Epithelial cell of esophagus (primary cell): ENCODE measurements around the gene COQ8A.

Experiments used
- DNase-seq: peaks from one replicate; pipeline ENCODE4 v3.0.0; 2010; ENCODE audit warnings: low read depth
- H3K4me3 ChIP-seq: 2 replicates; pipeline ENCODE4 v1.5.1; 2011; ENCODE audit warnings: mild to moderate bottlenecking, low read length, control low read depth
- CTCF ChIP-seq: IDR thresholded peaks from 2 replicates; pipeline ENCODE4 v1.5.1; 2011; ENCODE audit warnings: low read depth, mild to moderate bottlenecking, low read length, control low read depth, inconsistent platforms; ENCODE audit not compliant: insufficient read depth; ENCODE audit errors: missing control alignments

Gene COQ8A

GRCh38 chr1:226894826-226895225 lies 45.3 kb upstream of the COQ8A start:
- DNase-seq, result no peak
- no peak for TF ChIP-seq CTCF
- no peak overlapping the region for H3K4me3 ChIP-seq

DNA sequence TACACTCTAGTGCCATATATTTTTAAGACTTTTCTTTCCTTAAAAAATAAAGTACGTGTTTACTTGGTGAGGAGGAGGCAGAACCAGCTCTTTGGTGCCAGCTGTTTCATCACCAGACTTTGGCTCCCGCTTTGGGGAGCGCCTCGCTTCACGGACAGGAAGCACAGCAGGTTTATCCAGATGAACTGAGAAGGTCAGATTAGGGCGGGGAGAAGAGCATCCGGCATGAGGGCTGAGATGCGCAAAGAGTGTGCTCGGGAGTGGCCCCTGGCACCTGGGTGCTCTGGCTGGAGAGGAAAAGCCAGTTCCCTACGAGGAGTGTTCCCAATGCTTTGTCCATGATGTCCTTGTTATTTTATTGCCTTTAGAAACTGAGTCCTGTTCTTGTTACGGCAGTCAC lies 44.5 kb upstream of the COQ8A start:
- no peak for TF ChIP-seq CTCF

DNA sequence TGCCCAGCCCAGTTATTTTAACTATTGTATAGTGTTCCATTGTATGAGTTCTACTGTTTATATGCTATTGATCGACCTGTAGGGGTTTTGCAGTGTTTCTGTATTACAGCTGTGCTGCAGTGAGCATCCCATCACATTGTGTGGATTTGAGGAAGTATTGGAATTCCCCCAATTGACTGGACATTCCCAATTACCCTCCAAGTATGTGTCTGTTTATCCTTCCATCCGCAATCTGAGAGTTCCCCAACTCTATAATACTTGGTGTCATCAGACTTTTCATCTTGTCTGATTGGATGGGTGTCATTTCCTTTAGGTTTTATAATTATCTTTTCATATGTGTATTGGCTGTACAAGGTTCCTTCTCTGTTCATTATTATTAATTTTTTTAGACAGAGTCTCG lies 41.8 kb upstream of the COQ8A start:
- no peak for DNase-seq
- no peak for TF ChIP-seq CTCF
- H3K4me3 ChIP-seq, result no peak overlapping the region

More for the DNA sequence above, 44.5 kb upstream of the COQ8A start:
- peak; percentile 57 for DNase-seq
- H3K4me3 ChIP-seq, result no peak overlapping the region

DNA sequence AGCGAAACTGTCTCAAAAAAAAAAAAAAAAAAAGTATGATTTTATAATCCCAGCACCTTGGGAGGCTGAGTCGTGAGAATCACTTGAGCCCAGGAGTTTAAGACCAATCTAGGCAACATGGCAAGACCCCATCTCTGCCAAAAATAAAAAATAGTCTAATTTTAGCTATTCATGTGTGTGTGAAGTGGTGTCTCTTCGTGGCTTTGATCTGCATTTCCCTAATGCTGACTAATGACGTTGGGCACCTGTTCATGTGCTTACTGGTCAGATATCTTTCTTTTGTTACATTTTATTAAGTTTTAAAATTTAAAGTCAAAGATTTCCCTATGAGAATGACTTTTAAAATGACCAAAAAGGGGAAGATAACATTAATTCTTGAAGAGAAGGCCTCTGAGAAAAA lies 38.7 kb upstream of the COQ8A start:
- no peak overlapping the region for H3K4me3 ChIP-seq
- no peak for DNase-seq

DNA sequence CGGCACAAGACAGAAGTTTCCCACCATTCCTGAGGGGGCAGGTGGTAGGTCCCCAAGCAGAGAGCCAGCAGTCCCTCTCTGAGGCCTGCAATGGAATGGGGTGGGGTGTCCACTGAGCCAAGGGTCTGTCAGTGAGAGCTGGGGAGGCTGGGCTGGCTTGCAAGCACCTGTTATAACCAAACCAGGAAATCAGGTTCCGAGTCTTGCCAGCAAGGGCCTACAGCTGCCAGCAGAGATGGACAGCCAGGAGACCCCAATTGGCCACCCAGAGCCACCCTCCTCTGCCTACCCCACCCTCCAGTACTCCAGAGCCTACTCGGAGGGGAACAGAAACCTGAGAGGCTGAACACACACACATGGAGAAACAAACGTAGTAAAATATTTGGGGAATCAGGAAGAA lies 37.5 kb upstream of the COQ8A start:
- TF ChIP-seq CTCF, result no peak
- no peak for DNase-seq
- H3K4me3 ChIP-seq, result no peak overlapping the region

More for the DNA sequence above, 38.7 kb upstream of the COQ8A start:
- no peak for TF ChIP-seq CTCF

DNA sequence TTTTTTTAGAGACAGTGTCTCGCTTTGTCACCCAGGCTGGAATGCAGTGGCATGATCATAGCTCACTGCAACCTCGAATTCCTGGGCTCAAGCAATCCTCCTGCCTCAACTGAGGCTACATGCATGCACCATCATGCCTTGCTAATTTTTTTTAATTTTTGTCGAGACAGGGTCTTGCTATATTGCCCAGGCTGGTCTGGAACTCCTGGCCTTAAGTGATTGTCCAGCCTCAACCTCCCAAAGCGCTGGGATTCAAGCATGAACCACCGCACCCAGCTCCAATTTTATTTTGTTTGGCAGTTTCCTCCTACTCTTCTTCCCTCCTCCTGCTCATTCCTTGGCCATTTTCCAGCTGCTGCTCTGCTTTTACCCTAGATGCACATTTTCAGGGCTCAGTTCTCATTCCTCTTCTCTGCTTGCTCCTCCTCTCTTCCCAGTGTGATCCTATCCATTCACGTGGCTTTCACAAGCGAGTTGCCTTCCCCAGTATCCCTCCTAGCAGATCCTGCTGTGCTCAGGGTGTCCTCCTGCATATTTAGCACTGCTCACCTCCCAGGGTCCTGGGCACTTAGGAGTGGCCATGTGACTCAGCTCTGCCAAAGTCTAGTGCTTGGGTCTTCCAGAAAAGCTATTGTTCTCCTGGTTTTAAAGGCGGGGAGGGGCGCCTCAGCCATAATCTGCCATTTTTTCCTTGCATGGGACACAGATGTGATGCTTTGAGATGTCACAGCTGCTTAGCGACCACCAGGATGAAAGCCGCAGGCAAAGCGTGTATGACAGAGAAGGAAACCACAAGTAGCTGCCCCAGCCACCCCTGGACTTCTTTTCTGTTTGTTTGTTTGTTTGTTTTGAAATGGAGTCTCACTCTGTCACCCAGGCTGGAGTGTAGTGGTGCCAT lies 36.0 kb upstream of the COQ8A start:
- TF ChIP-seq CTCF, result no peak
- no peak for DNase-seq
- no peak overlapping the region for H3K4me3 ChIP-seq

DNA sequence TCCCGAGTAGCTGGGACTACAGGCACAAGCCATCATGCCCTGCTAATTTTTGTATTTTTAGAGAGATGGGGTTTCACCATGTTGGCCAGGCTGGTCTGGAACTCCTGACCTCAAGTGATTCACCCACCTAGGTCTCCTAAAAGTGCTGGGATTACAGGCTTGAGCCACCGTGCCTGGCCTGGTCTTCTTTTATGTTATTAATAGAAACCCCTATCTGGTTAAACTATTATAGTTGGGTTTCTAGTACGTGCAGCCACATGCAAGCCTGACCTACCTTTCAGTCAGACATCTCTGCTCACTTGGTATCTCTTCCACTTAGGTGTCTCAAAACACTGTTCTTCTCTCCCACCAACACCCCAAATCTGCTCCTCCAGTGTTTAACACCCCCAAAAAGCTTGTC lies 35.3 kb upstream of the COQ8A start:
- H3K4me3 ChIP-seq, result no peak overlapping the region
- no peak for TF ChIP-seq CTCF
- no peak for DNase-seq
